SU-DHL-6 (cell line): ENCODE data around the gene CCDC170.

Source experiments
- H2AFZ ChIP-seq: fragments of 200-600 bp; sonication (generic); 2 replicates; pipeline ENCODE4 v1.6.1; 2014; ENCODE audit warnings: low read depth, mild to moderate bottlenecking, moderate library complexity, mixed read lengths, antibody characterized with exemption, low read length; ENCODE audit not compliant: severe bottlenecking
- H3F3A ChIP-seq: fragments of 200-600 bp; shearing (Covaris generic); 2 replicates; pipeline ENCODE4 v1.6.0; 2016; ENCODE audit warnings: antibody characterized with exemption, mild to moderate bottlenecking; ENCODE audit not compliant: insufficient read depth
- H3K27ac ChIP-seq: fragments of 200-600 bp; sonication (generic); 2 replicates; pipeline ENCODE4 v1.5.1; 2016; ENCODE audit warnings: low read depth, mild to moderate bottlenecking, low read length, moderate library complexity, mixed read lengths
- H3K27me3 ChIP-seq: fragments of 200-600 bp; sonication (generic), shearing (Covaris generic); 2 replicates; pipeline ENCODE4 v1.6.0; 2014; ENCODE audit warnings: mild to moderate bottlenecking, low read length
- H3K36me3 ChIP-seq: fragments of 200-600 bp; sonication (generic); 2 replicates; pipeline ENCODE4 v1.6.1; 2014; ENCODE audit warnings: mild to moderate bottlenecking, low read length, mixed read lengths
- H3K4me2 ChIP-seq: fragments of 300-600, 200-600 bp; shearing (Covaris generic), sonication (generic); 2 replicates; pipeline ENCODE4 v1.6.0; 2014; ENCODE audit warnings: low read length, low read depth, mild to moderate bottlenecking; ENCODE audit not compliant: poor library complexity, severe bottlenecking
- H3K4me3 ChIP-seq: fragments of 200-600 bp; sonication (generic); 2 replicates; pipeline ENCODE4 v1.5.1; 2014; ENCODE audit warnings: antibody characterized with exemption, low read length, mild to moderate bottlenecking, mixed read lengths; ENCODE audit not compliant: insufficient read depth, poor library complexity, severe bottlenecking
- H3K79me2 ChIP-seq: fragments of 200-600 bp; sonication (generic); 2 replicates; pipeline ENCODE4 v1.6.1; 2014; ENCODE audit warnings: mild to moderate bottlenecking, low read length, moderate library complexity; ENCODE audit not compliant: insufficient read depth
- H3K9ac ChIP-seq: fragments of 200-600 bp; sonication (generic); 2 replicates; pipeline ENCODE4 v1.7.0; 2014; ENCODE audit warnings: mild to moderate bottlenecking, low read length
- H3K9me2 ChIP-seq: fragments of 200-600 bp; sonication (generic); replicated peaks from 2 replicates; pipeline ENCODE4 v1.6.1; 2014; ENCODE audit warnings: low read length; ENCODE audit not compliant: insufficient read depth
- H3K9me3 ChIP-seq: fragments of 200-600 bp; sonication (generic); 2 replicates; pipeline ENCODE4 v1.6.1; 2014; ENCODE audit warnings: low read length, mixed read lengths; ENCODE audit not compliant: insufficient read depth
- H4K20me1 ChIP-seq: fragments of 200-600 bp; sonication (generic); 2 replicates; pipeline ENCODE4 v1.6.1; 2014; ENCODE audit warnings: low read depth, mild to moderate bottlenecking, antibody characterized with exemption, low read length, moderate library complexity, mixed read lengths
- CTCF ChIP-seq: fragments of 200-600 bp; sonication (generic); IDR thresholded peaks from one replicate; pipeline ENCODE4 v1.5.1; 2017; ENCODE audit warnings: antibody characterized with exemption, mild to moderate bottlenecking, low read length, moderate library complexity; ENCODE audit not compliant: insufficient read depth, poor library complexity, severe bottlenecking
- EZH2phosphoT487 ChIP-seq: fragments of 200-600 bp; sonication (generic), shearing (Covaris generic); conservative IDR thresholded peaks from 2 replicates; pipeline ENCODE4 v1.6.1; 2018; ENCODE audit warnings: mild to moderate bottlenecking, antibody characterized with exemption, low read length, moderate library complexity, mixed read lengths

Gene CCDC170

GRCh38 chr6:151659212-151659611 lies 165.4 kb downstream of the CCDC170 start:
- Histone ChIP-seq H3K27me3 (peaks cover 3% of the 10 kb centered on the region; the same call in 1 of the 2 replicates), H3K9me2 (no peaks in the 10 kb centered on the region), H3K27ac (no peak overlapping the region), H3K79me2 (no peaks in the 10 kb centered on the region), H3K9ac (no peak overlapping the region), H3F3A (no peaks in the 10 kb centered on the region), H3K9me3 (no peaks in the 10 kb centered on the region), H3K4me3 (no peak overlapping the region), H4K20me1 (no peaks in the 10 kb centered on the region), H3K4me2 (no peak overlapping the region), H3K36me3 (0 out of 2 replicates have a peak, but pooled peaks cover 5% of the 10 kb centered on the region), H2AFZ (no peak overlapping the region)
- TF ChIP-seq CTCF (no peak), EZH2phosphoT487 (no peak)

GRCh38 chr6:151661509-151661908 lies 167.7 kb downstream of the CCDC170 start:
- Histone ChIP-seq H3K9ac (no peak overlapping the region), H3K4me2 (no peak overlapping the region), H3K27ac (no peak overlapping the region), H3K9me2 (no peaks in the 10 kb centered on the region), H3K9me3 (no peaks in the 10 kb centered on the region), H3K4me3 (no peak overlapping the region), H2AFZ (no peak overlapping the region), H4K20me1 (no peaks in the 10 kb centered on the region), H3K79me2 (no peaks in the 10 kb centered on the region), H3K27me3 (no peaks in the 10 kb centered on the region), H3F3A (no peaks in the 10 kb centered on the region), H3K36me3 (no peaks in the 10 kb centered on the region)
- TF ChIP-seq CTCF (no peak), EZH2phosphoT487 (no peak)

- H3K79me2 ChIP-seq = no peaks in the 10 kb centered on the region
- no peaks in the 10 kb centered on the region for H4K20me1 ChIP-seq
- H2AFZ ChIP-seq = no peak overlapping the region
- TF ChIP-seq EZH2phosphoT487 (no peak), CTCF (no peak)
- no peaks in the 10 kb centered on the region for H3K36me3 ChIP-seq
- no peaks in the 10 kb centered on the region for H3F3A ChIP-seq
- H3K4me3 ChIP-seq = no peak overlapping the region
- H3K9me2 ChIP-seq = no peaks in the 10 kb centered on the region
- H3K9ac ChIP-seq = no peak overlapping the region
- no peaks in the 10 kb centered on the region for H3K27me3 ChIP-seq
- H3K4me2 ChIP-seq = no peak overlapping the region
- no peaks in the 10 kb centered on the region for H3K9me3 ChIP-seq
- H3K27ac ChIP-seq = no peak overlapping the region
Measured at GRCh38 chr6:151661928-151662327, 168.1 kb downstream of the CCDC170 start.
